GM23338 (cell line): ENCODE measurements around the gene RIOK3. TPM values are rescaled to one million over a fixed set of nuclear protein-coding genes. Genes with fewer than 3 reads are reported as not detected.

Experiments
- ATAC-seq: fragments of 200-7000 bp; cut with Tn5 transposase; 3 replicates; pipeline ENCODE4 v1.9.1; 2020
- DNase-seq: peaks from one replicate; pipeline ENCODE4 v3.0.0-alpha.2; 2015; ENCODE audit warnings: low spot score
- H2AFZ ChIP-seq: fragments of 200-600 bp; sonication (generic); 2 replicates; pipeline ENCODE4 v1.8.0; 2016; ENCODE audit warnings: antibody characterized with exemption, mild to moderate bottlenecking, moderate library complexity
- H3F3A ChIP-seq: fragments of 200-600 bp; sonication (generic); replicated peaks from 2 replicates; pipeline ENCODE4 v1.8.0; 2017; ENCODE audit warnings: antibody characterized with exemption, mixed run types, low read depth
- H3K27ac ChIP-seq: fragments of 200-600 bp; sonication (generic); 2 replicates; pipeline ENCODE4 v1.6.1; 2016; ENCODE audit warnings: low read depth
- H3K27me3 ChIP-seq: fragments of 200-600 bp; sonication (generic); 2 replicates; pipeline ENCODE4 v1.8.0; 2016; ENCODE audit warnings: mild to moderate bottlenecking, mixed run types, moderate library complexity; ENCODE audit not compliant: insufficient read depth
- H3K36me3 ChIP-seq: fragments of 200-600 bp; sonication (generic); 2 replicates; pipeline ENCODE4 v1.8.0; 2016; ENCODE audit warnings: mild to moderate bottlenecking; ENCODE audit not compliant: insufficient read depth
- H3K4me1 ChIP-seq: fragments of 200-600 bp; sonication (generic); 2 replicates; pipeline ENCODE4 v1.8.0; 2016; ENCODE audit warnings: mild to moderate bottlenecking, moderate library complexity; ENCODE audit not compliant: insufficient read depth
- H3K4me2 ChIP-seq: fragments of 200-600 bp; sonication (generic); 2 replicates; pipeline ENCODE4 v1.7.1; 2017; ENCODE audit warnings: mixed run types
- H3K4me3 ChIP-seq: fragments of 200-600 bp; sonication (generic); 2 replicates; pipeline ENCODE4 v1.6.1; 2016; ENCODE audit warnings: mixed run types
- H3K79me2 ChIP-seq: fragments of 200-600 bp; sonication (generic); replicated peaks from 2 replicates; pipeline ENCODE4 v1.8.0; 2017; ENCODE audit warnings: mild to moderate bottlenecking; ENCODE audit not compliant: insufficient read depth
- H3K9me2 ChIP-seq: fragments of 200-600 bp; sonication (generic); 2 replicates; pipeline ENCODE4 v1.8.0; 2017; ENCODE audit not compliant: insufficient read depth
- H4K20me1 ChIP-seq: fragments of 200-600 bp; sonication (generic); replicated peaks from 2 replicates; pipeline ENCODE4 v1.8.0; 2017; ENCODE audit warnings: mild to moderate bottlenecking; ENCODE audit not compliant: insufficient read depth
- H3K27ac Mint-ChIP-seq: 2 replicates; pipeline ENCODE4 v1.8.0; 2020; ENCODE audit warnings: inconsistent platforms, mild to moderate bottlenecking, moderate library complexity, mixed read lengths
- H3K27me3 Mint-ChIP-seq: 3 replicates; pipeline ENCODE4 v1.8.0; 2022; ENCODE audit warnings: low read depth, mild to moderate bottlenecking, moderate library complexity, mixed read lengths, inconsistent platforms; ENCODE audit not compliant: insufficient read depth, poor library complexity
- H3K36me3 Mint-ChIP-seq: 3 replicates; pipeline ENCODE4 v1.8.0; 2021; ENCODE audit warnings: low read depth, mild to moderate bottlenecking, inconsistent platforms, moderate library complexity, mixed read lengths
- H3K4me1 Mint-ChIP-seq: 3 replicates; pipeline ENCODE4 v1.8.0; 2020; ENCODE audit warnings: mild to moderate bottlenecking, inconsistent platforms, mixed read lengths
- H3K4me3 Mint-ChIP-seq: 3 replicates; pipeline ENCODE4 v1.8.0; 2021; ENCODE audit warnings: moderate library complexity, mild to moderate bottlenecking, inconsistent platforms, mixed read lengths
- H3K9me3 Mint-ChIP-seq: 3 replicates; pipeline ENCODE4 v1.8.0; 2020; ENCODE audit warnings: moderate library complexity, mild to moderate bottlenecking, inconsistent platforms, mixed read lengths
- ETS1 ChIP-seq: IDR thresholded peaks from 2 replicates; pipeline ENCODE4 v1.6.1; 2016; ENCODE audit warnings: antibody characterized with exemption
- EZH2 ChIP-seq: fragments of 200-600 bp; sonication (generic); IDR thresholded peaks from one replicate; pipeline ENCODE4 v1.8.0; 2017; ENCODE audit warnings: antibody characterized with exemption, mild to moderate bottlenecking, low read depth; ENCODE audit not compliant: unreplicated experiment
- EZH2phosphoT487 ChIP-seq: fragments of 200-600 bp; sonication (generic); IDR thresholded peaks from one replicate; pipeline ENCODE4 v1.8.1; 2018; ENCODE audit warnings: antibody characterized with exemption; ENCODE audit not compliant: unreplicated experiment
- JUNB ChIP-seq: IDR thresholded peaks from one replicate; pipeline ENCODE4 v1.6.1; 2016; ENCODE audit warnings: antibody characterized with exemption; ENCODE audit not compliant: unreplicated experiment
- NANOG ChIP-seq: IDR thresholded peaks from 2 replicates; pipeline ENCODE4 v1.6.1; 2016; ENCODE audit warnings: antibody characterized with exemption, borderline replicate concordance
- POLR2AphosphoS5 ChIP-seq: IDR thresholded peaks from 2 replicates; pipeline ENCODE4 v1.6.1; 2016; ENCODE audit warnings: antibody characterized with exemption, low read depth
- REST ChIP-seq: IDR thresholded peaks from one replicate; pipeline ENCODE4 v1.6.1; 2018; ENCODE audit warnings: antibody characterized with exemption; ENCODE audit not compliant: unreplicated experiment
- STAT1 ChIP-seq: IDR thresholded peaks from one replicate; pipeline ENCODE4 v1.6.1; 2016; ENCODE audit warnings: antibody characterized with exemption; ENCODE audit not compliant: unreplicated experiment
- ZNF331 ChIP-seq: fragments of 250-450 bp; sonication (Bioruptor Pico); IDR thresholded peaks from 2 replicates; pipeline ENCODE4 v1.5.0; 2020; ENCODE audit warnings: low read depth, mild to moderate bottlenecking, moderate library complexity
- ZNF462 ChIP-seq: fragments of 250-450 bp; sonication (Bioruptor Pico); IDR thresholded peaks from 2 replicates; pipeline ENCODE4 v1.5.0; 2020; ENCODE audit warnings: mild to moderate bottlenecking, moderate library complexity
- polyA plus RNA-seq: library from polyadenylated mRNA; unstranded; fragments of >200 nt; fragmentation: Nextera tagmentation; extraction: Ambion mirVana; gene quantifications from 2 replicates; pipeline ENCODE4 v1.2.1, GENCODE V29; 2016
- total RNA-seq: library from RNA; depleted of rRNA; stranded (reverse); fragments of >200 nt; shearing (Covaris generic); gene quantifications from 2 replicates; pipeline ENCODE4 v1.2.3, GENCODE V29; 2014

Gene RIOK3
- total and polyA plus RNA-seq, 2 experiments from 2014 or later = 20.8 to 22.1 TPM

- H3F3A ChIP-seq = no peaks in the 10 kb centered on the region
- H3K36me3 Mint-ChIP-seq = no peaks in the 10 kb centered on the region
- TF ChIP-seq EZH2phosphoT487 (no peak), STAT1 (no peak), REST (no peak), EZH2 (no peak), ZNF331 (no peak), NANOG (no peak), ZNF462 (CRISPR knock-in tag) (no peak), POLR2AphosphoS5 (no peak), JUNB (no peak), ETS1 (no peak)
- no peak for ATAC-seq
- no peaks in the 10 kb centered on the region for H3K4me1 Mint-ChIP-seq
- no peak overlapping the region for H2AFZ ChIP-seq
- H3K4me1 ChIP-seq = no peaks in the 10 kb centered on the region
- no peak overlapping the region for H3K4me3 ChIP-seq
- H3K79me2 ChIP-seq = no peaks in the 10 kb centered on the region
- no peaks in the 10 kb centered on the region for H3K27me3 ChIP-seq
- peaks cover 6% of the 10 kb centered on the region for H3K27me3 Mint-ChIP-seq
- H3K4me3 Mint-ChIP-seq = no peak overlapping the region
- H3K4me2 ChIP-seq = no peak overlapping the region
- no peaks in the 10 kb centered on the region for H3K9me2 ChIP-seq
- H3K27ac Mint-ChIP-seq = no peak overlapping the region
- no peak for DNase-seq
- H3K27ac ChIP-seq = no peak overlapping the region
- H4K20me1 ChIP-seq = no peaks in the 10 kb centered on the region
- H3K9me3 Mint-ChIP-seq = peaks cover 5% of the 10 kb centered on the region; the same call in 1 of the 3 replicates
- no peaks in the 10 kb centered on the region for H3K36me3 ChIP-seq
Measured at GRCh38 chr18:23494992-23495391, 41.9 kb downstream of the RIOK3 start.
